Subcutaneous abdominal adipose tissue (tissue), 5 donors: Measurements from ENCODE around the gene ADGRG7.
A peak's percentile ranks its signal among the peaks of the same experiment; 100 is the strongest.

Experiments used
- H3K27ac ChIP-seq: one replicate; pipeline ENCODE4 v1.7.0; 2013; ENCODE audit warnings: low read depth, mild to moderate bottlenecking, inconsistent platforms, low read length, moderate library complexity
- H3K27me3 ChIP-seq, 5 donors: one replicate each; pipeline ENCODE4 v1.7.0; 2013; ENCODE audit warnings: low read length in 5 of 5, inconsistent platforms in 1 of 5; ENCODE audit not compliant: control insufficient read depth in 5 of 5, insufficient read depth in 4 of 5
- H3K36me3 ChIP-seq, 5 donors: one replicate each; pipeline ENCODE4 v1.7.0; 2013; ENCODE audit warnings: low read length in 5 of 5; ENCODE audit not compliant: control insufficient read depth in 5 of 5, insufficient read depth in 5 of 5
- H3K4me1 ChIP-seq, 5 donors: one replicate each; pipeline ENCODE4 v1.7.0; 2013; ENCODE audit warnings: low read length in 5 of 5, mild to moderate bottlenecking in 3 of 5, moderate library complexity in 1 of 5; ENCODE audit not compliant: control insufficient read depth in 5 of 5, insufficient read depth in 5 of 5
- H3K4me3 ChIP-seq, 5 donors: one replicate each; pipeline ENCODE4 v1.7.0; 2013; ENCODE audit warnings: low read length in 5 of 5, low read depth in 1 of 5
- H3K9ac ChIP-seq, 5 donors: one replicate each; pipeline ENCODE4 v1.7.0; 2013; ENCODE audit warnings: low read length in 5 of 5, mild to moderate bottlenecking in 4 of 5, moderate library complexity in 3 of 5
- H3K9me3 ChIP-seq, 5 donors: one replicate each; pipeline ENCODE4 v1.7.0; 2013; ENCODE audit warnings: low read length in 5 of 5; ENCODE audit not compliant: control insufficient read depth in 5 of 5
- donor health status: healthy.
- donor health status: healthy.
- donor health status: healthy.
- donor health status: healthy.
- donor health status: healthy.

Gene ADGRG7

GRCh38 chr3:100708989-100709841 lies 99.8 kb downstream of the ADGRG7 start, which contains the start of gene TFG:
TSS of gene TFG (plus strand) at chr3:100709494. CDS start at chr3:100713686, 4,192 bp downstream.
- Histone ChIP-seq H3K27me3 (peaks cover 0 to 7% (median 0%) of the 10 kb centered on the region in 5 donors), H3K27ac (peak within 1 kb of the TSS; percentile 93), H3K36me3 (peaks cover 0 to 6% (median 4%) of the 10 kb centered on the region in 5 donors), H3K9ac (peak within 1 kb of the TSS; percentile 74 to 94 (median 92)), H3K9me3 (no peaks in the 10 kb centered on the region), H3K4me1 (peaks cover 0 to 18% (median 16%) of the 10 kb centered on the region in 5 donors), H3K4me3 (peak within 1 kb of the TSS; percentile 71 to 86 (median 82))

GRCh38 chr3:100709842-100710260 lies 100.5 kb downstream of the ADGRG7 start:
- no peaks in the 10 kb centered on the region for H3K9me3 ChIP-seq
- peaks cover 0 to 7% (median 0%) of the 10 kb centered on the region in 5 donors for H3K27me3 ChIP-seq
- H3K27ac ChIP-seq, result peak overlapping the region; percentile 93
- peaks cover 0 to 18% (median 16%) of the 10 kb centered on the region in 5 donors for H3K4me1 ChIP-seq
- H3K9ac ChIP-seq, result peak overlapping the region; percentile 74 to 94 (median 92)
- peaks cover 0 to 8% (median 7%) of the 10 kb centered on the region in 5 donors for H3K36me3 ChIP-seq
- H3K4me3 ChIP-seq, result peak overlapping the region; percentile 71 to 86 (median 82)

- Histone ChIP-seq H3K9ac (peak overlapping the region; percentile 68 to 92 (median 79)), H3K27ac (peak overlapping the region; percentile 93), H3K9me3 (no peaks in the 10 kb centered on the region), H3K4me3 (peak overlapping the region; percentile 71 to 86 (median 82)), H3K27me3 (peaks cover 0 to 6% (median 0%) of the 10 kb centered on the region in 5 donors), H3K36me3 (peaks cover 3 to 13% (median 12%) of the 10 kb centered on the region in 5 donors), H3K4me1 (peaks cover 0 to 18% (median 16%) of the 10 kb centered on the region in 5 donors)
Observed at GRCh38 chr3:100710261-100710968, 101.0 kb downstream of the ADGRG7 start.

- H3K4me3 ChIP-seq, result no peak overlapping the region
- H3K27ac ChIP-seq, result no peak overlapping the region
- H3K36me3 ChIP-seq, result peaks cover 9 to 22% (median 16%) of the 10 kb centered on the region in 5 donors
- peaks cover 0 to 20% (median 11%) of the 10 kb centered on the region in 5 donors for H3K4me1 ChIP-seq
- no peaks in the 10 kb centered on the region for H3K27me3 ChIP-seq
- no peaks in the 10 kb centered on the region for H3K9me3 ChIP-seq
- no peak overlapping the region for H3K9ac ChIP-seq
Observed at GRCh38 chr3:100715176-100715575, 105.8 kb downstream of the ADGRG7 start.

GRCh38 chr3:100717063-100717462 lies 107.7 kb downstream of the ADGRG7 start:
- Histone ChIP-seq H3K27ac (no peak overlapping the region), H3K4me1 (peaks cover 0 to 8% (median 0%) of the 10 kb centered on the region in 5 donors), H3K36me3 (peaks cover 17 to 34% (median 26%) of the 10 kb centered on the region in 5 donors), H3K4me3 (no peak overlapping the region), H3K27me3 (no peaks in the 10 kb centered on the region), H3K9me3 (no peaks in the 10 kb centered on the region), H3K9ac (no peak overlapping the region)

GRCh38 chr3:100717637-100718487 lies 108.5 kb downstream of the ADGRG7 start:
- Histone ChIP-seq H3K4me3 (no peak overlapping the region), H3K27me3 (no peaks in the 10 kb centered on the region), H3K36me3 (peaks cover 19 to 38% (median 26%) of the 10 kb centered on the region in 5 donors), H3K9ac (no peak overlapping the region), H3K9me3 (no peaks in the 10 kb centered on the region), H3K27ac (no peak overlapping the region), H3K4me1 (peaks cover 0 to 8% (median 0%) of the 10 kb centered on the region in 5 donors)

GRCh38 chr3:100719136-100719535 lies 109.7 kb downstream of the ADGRG7 start:
- H3K27ac ChIP-seq, result no peak overlapping the region
- no peaks in the 10 kb centered on the region for H3K9me3 ChIP-seq
- no peaks in the 10 kb centered on the region for H3K27me3 ChIP-seq
- peaks cover 0 to 8% (median 0%) of the 10 kb centered on the region in 5 donors for H3K4me1 ChIP-seq
- peaks cover 13 to 34% (median 32%) of the 10 kb centered on the region in 5 donors for H3K36me3 ChIP-seq
- H3K4me3 ChIP-seq, result no peak overlapping the region
- no peak overlapping the region for H3K9ac ChIP-seq

- Histone ChIP-seq H3K4me3 (no peak overlapping the region), H3K27me3 (no peaks in the 10 kb centered on the region), H3K27ac (no peak overlapping the region), H3K9me3 (no peaks in the 10 kb centered on the region), H3K9ac (no peak overlapping the region), H3K4me1 (peaks cover 0 to 8% (median 0%) of the 10 kb centered on the region in 5 donors), H3K36me3 (peaks cover 6 to 30% (median 26%) of the 10 kb centered on the region in 5 donors)
Observed at GRCh38 chr3:100720426-100720825, 111.0 kb downstream of the ADGRG7 start.

- H3K27me3 ChIP-seq, result no peaks in the 10 kb centered on the region
- H3K4me3 ChIP-seq, result no peak overlapping the region
- H3K9me3 ChIP-seq, result no peaks in the 10 kb centered on the region
- no peak overlapping the region for H3K27ac ChIP-seq
- peaks cover 0 to 4% (median 0%) of the 10 kb centered on the region in 5 donors for H3K4me1 ChIP-seq
- no peak overlapping the region for H3K9ac ChIP-seq
- H3K36me3 ChIP-seq, result peaks cover 25 to 51% (median 35%) of the 10 kb centered on the region in 5 donors
Observed at GRCh38 chr3:100725935-100726513, 116.6 kb downstream of the ADGRG7 start.
